HG02884 (cell line): ENCODE results near the gene SLC16A8.

ENCODE experiments used
- ATAC-seq: cut with Tn5 transposase; IDR thresholded peaks from one replicate; pipeline ENCODE4 v1.9.1; 2021; ENCODE audit warnings: mild to moderate bottlenecking, moderate library complexity; ENCODE audit not compliant: unreplicated experiment

SLC16A8 gene

GRCh38 chr22:38112381-38112780 lies 28.4 kb upstream of the SLC16A8 start:
- ATAC-seq = no peak

DNA sequence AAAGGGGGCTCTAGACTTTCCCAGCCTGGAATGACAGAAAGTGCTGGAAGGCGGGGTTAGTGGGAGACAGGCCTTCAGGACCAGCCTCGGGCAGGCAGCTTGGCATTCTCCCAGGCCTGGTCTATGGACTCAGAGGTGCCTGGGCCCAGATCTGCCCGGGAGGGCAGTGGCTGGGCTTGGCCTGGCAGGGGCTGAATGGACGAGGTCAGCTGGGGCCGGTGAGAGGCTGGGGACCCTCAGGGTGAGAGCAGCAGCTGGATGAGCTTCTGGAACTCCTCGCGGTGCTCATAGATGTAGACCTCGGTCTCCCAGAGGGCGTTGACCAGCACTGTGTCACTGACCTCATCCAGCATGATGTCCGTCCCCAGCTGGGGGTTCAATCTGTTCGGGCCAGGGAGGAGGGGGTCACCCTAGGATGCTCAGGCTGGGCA lies 28.0 kb upstream of the SLC16A8 start:
- ATAC-seq = no peak

GRCh38 chr22:38110863-38111852 lies 27.2 kb upstream of the SLC16A8 start:
- ATAC-seq = no peak

- no peak for ATAC-seq
These were observed 26.3 kb upstream of the SLC16A8 start, which contains the start of gene BAIAP2L2 for GRCh38 chr22:38110008-38110862. Gene BAIAP2L2, minus strand, starts transcription at chr22:38110684. Its CDS starts 159 bp downstream, at chr22:38110525.

DNA sequence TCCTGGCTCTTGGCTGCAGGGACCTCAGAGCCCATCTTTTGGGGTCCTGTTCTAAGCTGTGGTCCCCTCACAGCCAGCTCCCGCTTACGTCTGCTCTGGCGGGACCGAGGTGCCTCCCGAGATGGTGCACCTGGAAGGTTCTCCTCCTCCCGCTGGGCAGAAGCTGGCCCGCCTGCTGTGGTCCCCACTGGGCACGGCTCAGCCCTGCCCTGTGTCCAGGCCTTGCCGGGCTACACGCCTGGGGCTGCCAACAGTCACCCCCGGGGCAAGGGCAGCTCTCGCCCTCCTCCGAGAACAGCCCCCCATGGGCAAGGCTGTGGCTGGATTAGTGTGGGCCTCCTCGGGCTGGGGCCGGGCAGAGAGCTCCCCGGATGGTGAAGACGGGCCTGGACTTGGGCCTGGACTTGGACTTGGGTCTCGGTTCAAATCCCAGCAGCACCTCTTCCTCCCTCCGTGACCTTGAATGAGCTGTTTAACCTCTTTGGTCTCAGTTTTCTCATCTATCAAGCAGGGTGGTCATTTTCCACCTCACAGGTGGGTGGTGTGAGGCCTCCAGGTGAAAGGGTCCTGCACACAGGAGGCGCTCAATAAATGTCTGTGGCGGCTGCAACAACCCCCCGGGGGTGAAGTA lies 25.5 kb upstream of the SLC16A8 start:
- no peak for ATAC-seq

DNA sequence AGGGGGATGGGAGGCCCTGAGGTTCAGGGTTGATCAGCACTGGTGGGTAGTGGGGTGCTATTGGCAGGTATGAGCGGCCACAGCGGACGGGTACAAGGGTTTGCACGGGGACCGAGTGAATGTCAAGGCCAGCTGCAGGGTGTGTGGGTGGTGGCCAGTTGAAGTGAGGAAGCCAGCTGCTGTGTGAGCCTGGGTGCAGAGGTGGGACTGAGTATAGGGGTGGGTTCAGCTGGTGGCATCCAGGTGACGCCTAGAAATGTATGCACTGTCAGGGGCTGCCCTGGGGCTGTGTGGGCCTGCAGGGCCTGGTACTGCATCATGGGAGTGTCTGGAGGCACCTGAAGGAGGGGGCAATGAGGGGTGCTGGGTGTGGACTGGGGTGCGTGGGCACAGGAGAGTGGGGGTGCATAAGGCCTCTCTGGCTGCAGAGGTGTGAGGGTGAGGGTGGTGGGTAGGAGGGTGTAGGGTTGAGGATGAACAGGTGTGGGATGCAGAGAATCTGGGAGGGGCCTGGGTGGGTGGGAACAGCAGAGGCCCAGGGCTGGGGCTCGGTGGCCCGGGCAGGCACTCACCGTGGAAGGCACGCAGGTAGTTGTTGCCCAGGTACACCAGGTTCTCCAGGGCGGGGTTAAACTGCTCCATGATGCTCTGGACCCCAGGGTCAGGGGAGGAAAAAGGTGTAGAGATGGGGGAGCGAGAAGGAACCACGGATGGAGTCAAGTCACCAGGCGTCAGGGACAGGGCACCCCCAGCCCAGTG lies 24.8 kb upstream of the SLC16A8 start:
- ATAC-seq = no peak

DNA sequence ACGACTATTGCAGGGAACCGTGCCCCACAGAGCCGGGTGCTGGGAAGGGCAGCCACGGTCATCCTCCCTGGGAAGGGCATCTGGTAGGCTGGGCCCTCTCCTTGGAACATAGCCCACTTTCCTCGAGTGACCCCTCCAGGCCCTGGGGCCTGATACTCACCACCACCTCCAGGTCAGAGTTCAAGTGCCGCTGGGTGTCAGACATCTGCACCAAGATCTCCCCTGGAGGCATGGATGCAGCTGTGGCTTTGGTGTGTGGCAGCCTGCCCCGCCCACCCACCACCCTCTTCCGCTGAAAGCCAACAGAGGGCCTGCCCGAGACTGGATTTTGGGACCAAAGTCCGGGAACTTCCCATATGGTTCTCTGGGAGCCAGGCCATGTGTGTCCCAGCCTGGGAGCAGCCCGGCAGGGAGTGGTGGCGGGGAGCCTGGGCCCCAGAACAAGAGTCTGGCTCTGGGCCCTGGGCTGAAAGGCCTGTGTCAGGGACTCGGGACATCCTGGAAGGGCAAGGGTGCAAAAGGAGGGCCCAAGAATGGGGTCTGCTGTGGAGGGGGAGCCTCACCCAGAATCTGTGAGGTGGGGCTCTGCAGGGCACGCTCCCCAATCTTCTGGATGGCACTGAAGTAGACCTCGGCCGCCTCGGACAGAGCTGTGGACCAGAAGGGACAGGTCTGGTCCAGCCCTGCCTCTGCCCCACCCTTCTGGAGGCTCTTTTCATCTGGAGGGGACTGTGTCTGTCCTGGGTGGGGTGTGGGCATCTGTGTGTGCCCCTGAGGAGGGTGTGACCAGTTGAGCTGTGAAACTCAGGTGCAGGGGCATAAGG lies 23.9 kb upstream of the SLC16A8 start:
- ATAC-seq = no peak

DNA sequence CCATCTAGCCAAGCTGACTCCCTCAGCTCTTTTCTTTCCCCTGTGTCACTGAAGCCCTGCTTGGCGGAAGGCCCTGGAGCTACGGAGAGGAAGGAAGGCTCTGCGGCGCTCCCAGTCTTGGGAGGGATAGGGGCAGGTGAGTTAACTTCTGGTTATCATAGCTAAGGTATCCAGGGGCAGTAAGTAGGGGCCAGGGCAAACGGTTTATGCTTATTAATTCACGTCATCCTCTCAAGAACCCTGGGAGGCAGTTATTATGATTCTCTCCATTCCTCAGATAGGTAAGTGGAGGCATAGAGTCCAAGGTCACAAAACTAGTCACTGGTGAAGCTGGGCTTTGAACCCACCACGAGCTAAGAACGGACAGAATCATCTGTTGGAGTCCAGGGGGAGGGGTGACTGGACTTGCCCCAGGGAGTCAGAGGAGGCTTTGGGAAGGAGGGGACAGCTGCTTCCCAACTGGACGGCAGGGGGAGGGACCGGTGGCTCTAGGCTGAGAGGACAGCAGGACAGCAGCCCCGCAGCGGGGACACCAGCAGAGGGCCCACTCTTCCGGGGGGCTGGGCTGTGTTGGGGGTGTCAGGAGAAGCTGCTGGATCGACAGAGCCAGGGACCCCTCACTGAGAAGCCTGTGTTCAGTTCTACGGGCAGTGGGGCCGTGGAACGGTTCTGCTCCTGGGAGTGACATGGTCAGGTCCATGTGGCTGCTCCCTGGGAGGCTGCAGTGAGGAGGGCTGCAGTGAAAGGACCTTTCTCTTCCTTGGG lies 23.0 kb upstream of the SLC16A8 start:
- ATAC-seq = no peak

DNA sequence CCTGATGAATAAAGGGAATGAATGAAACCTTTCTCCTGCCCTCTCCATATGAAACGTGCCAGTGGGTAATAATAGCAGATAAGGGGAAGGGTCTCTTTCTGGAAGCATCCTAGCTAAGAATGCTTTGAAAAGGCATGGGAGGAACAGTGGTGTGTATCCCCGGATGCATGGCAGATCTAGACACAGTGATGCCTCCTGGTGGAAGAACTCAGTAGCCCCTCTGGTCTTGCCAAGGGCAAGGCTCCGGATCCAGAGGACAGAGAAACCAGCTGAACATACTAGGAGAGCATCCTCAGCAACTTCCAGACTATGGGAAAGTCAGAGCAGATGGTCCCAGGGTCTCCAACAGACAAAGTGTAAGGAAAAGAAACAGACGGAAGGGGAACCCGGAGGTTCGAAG lies 20.1 kb upstream of the SLC16A8 start:
- ATAC-seq = no peak

- no peak for ATAC-seq
These were observed 19.7 kb upstream of the SLC16A8 start for GRCh38 chr22:38103641-38104040.

DNA sequence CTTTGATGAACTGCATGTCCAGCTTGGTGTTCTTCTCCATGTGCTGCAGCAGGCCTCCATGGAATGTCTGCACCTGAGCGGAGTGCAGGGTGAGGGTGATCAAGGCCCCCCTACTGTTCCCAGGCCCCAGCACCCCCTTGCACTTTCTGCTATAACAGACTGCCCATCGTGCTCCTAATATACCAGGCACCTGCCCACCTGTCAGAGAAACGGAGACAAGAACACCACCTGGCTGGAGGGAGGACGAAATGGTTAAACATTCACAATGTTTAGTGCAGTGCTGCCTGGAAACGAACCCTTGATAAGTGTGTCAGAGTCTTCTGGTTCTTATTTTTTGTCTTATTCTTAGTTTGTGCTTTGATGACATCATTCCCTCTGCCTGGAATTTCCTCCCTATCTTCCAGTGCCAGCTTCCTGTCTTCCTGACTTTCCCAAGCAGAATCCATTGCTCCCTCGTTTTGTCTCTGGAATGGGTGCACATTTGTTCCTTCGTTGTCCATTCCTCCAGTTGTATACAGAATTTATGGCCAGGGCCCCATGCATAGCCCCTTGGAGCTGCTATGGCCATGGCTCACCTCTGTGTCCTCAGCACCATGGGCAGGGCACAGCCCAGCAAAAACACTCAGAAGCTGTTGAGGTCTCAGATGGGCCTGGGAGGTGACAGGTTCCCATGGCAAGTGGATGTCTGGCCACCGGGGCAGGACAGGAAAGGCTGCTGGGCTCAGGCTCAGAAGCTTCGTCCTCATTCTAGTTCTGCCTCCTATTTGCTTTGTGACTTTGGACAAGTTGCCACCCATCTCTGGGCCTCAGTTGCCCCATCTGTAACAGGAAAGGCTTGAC lies 14.6 kb upstream of the SLC16A8 start:
- no peak for ATAC-seq

DNA sequence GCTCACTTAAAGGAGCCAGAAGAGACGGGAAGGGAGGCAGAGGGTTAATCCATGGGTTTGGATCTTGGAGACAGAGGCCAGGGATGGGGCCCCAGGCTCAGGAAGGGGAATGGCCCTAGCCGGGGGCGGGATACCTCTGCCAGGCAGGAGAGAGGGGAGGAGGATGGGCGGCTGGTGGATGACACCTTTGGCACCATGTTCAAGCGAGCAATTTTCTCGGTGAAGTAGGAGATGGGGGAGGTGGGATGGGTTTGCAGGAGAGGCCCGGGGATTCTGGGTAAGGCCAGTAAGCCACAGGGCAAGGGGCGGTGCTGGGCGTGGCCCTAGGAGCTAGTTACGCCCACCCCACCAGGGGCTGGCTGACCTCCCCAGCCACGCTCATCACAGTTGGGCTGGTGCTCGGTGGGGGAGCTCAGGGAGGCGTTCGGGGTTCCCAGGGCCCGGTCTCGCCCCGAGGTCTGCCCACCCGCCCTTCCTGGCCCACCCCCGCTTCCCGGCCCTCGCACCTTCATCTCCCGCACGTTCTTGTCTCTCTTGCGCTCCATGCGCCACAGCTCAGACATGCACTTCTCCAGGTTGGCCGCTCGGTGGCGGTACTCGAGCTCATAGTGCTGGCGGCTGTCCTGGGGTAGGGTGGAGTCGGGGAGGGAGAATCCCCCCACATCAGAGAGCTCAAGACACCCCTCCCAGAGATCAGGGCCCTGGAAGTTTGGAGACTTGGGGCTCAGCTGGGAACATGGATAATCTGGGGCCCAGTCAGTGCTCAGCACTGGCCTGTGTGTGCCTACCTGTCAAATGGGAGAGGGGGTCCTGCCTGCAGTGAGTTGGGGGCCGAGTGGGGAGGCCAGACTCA lies 13.8 kb upstream of the SLC16A8 start:
- no peak for ATAC-seq

DNA sequence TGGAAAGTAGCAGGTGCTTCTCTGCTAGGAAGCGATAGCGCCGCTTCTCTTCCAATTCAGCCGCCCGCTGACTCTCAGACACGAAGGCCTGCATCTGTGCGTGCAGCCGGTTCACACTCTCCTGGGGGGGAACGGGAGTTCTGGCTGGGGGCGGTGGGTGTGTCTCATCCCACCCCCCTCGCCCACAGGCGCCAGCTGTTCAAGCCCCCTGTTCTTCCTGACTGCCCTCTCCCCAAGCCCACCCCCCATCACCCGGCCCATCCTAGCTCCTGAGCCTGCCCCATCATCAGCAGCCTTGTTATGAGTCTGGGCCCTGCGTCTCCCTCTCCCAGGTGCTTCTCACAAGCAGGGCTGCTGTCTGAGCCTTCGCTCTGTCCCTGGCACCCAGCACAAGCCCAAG lies 13.1 kb upstream of the SLC16A8 start:
- ATAC-seq = no peak

DNA sequence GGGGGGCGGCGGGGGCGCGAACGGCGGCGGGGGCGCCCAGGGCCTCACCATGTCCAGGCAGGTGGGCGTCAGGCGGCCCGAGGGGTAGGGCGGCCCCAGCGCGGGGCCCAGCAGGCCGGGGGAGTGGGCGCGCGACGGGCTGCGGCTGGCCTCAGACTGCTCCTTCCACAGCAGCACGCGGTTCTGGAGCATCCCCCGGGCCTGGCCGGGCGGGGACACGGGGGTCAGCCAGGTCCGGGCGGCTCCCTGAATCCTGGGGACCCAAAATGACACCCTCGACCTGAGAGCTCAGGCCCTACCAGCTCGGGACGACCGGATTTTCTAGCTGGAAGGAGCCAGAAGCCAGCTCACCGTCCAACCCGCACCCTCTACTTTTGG lies 5.5 kb upstream of the SLC16A8 start:
- ATAC-seq = no peak

GRCh38 chr22:38088629-38089473 lies 4.9 kb upstream of the SLC16A8 start:
- no peak for ATAC-seq

GRCh38 chr22:38087855-38088254 lies 3.9 kb upstream of the SLC16A8 start:
- no peak for ATAC-seq
